Middle frontal gyrus (tissue), 1 donor: ENCODE results near the gene SYNE1.

ENCODE experiments used
- DNase-seq: peaks from one replicate; pipeline ENCODE4 v3.0.0-alpha.2; 2015; ENCODE audit warnings: low spot score; ENCODE audit errors: extremely low spot score

SYNE1 gene

DNA sequence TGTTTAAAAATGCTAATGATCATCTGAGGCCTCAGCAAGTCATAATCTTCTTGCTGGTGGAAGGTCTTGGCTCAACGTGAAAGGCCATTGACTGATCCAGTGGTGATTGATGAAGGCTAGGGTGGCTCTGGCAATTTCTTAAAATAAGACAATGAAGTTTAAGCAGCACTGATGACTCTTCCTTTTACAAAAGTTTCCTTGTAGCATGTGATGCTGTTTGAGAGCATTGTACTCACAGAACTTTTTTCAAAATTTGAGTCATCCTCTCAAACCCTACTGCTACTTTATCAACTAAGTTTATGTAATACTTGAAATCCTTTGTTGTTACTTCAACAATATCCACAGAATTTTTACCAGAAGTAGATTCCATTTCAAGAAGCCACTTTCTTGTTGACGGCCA is 447.4 kb downstream of the SYNE1 start:
- DNase-seq: no peak

- DNase-seq: no peak
These were observed 449.2 kb downstream of the SYNE1 start for GRCh38 chr6:152188011-152188410.

- DNase-seq: no peak
These were observed 450.3 kb downstream of the SYNE1 start for GRCh38 chr6:152186840-152187239.

DNA sequence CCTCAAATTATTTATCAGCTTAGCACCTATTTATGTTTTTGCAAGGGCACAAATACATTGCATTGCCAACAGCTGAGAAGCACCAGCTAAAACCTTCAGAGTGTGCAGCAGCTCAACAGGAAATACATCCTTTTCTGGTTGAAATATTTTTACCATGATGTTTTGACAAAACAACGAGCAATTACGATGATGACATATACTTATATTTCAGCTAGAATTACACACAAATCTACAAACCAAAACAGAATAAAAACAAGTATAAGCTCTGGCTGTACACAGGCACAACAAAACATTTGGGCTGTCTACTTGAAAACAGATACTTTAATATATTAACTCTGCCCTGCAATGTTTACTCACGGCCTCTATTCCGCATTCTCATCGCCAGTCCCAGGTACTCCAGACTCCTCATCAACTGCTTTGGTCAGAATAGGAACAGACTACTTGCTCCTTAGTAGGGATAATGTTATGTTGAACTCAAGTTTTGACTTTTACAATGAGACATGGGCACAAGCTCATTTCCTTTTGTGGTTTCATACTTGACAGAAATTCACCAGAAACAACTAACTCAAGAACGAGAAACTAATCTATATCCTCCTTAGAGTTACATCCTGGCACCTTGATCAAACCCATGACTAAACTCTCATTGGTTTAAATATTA is 452.1 kb downstream of the SYNE1 start:
- no peak for DNase-seq

- no peak for DNase-seq
These were observed 452.6 kb downstream of the SYNE1 start for GRCh38 chr6:152184573-152184916.

- DNase-seq: no peak
These were observed 456.6 kb downstream of the SYNE1 start for GRCh38 chr6:152180601-152181000.

DNA sequence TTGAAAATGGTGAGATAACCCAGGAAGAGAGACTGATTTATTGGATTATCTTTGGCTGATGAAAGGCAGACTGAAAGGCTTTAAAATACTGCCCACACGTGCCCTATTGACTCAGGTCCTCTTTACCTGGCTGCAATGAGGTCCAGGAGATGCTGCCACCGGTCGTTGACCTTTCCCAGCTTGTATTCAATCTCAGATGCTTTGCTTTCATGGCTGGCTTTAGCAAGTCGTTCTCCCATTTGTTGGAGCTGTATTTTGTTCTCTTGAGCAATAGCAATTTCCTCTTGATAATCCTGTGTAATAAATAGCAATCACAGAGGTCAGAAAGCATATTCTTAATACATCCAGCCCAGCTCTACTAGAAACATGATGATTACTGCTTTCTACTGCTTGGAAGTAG is 460.9 kb downstream of the SYNE1 start:
- no peak for DNase-seq

- DNase-seq: no peak
These were observed 463.2 kb downstream of the SYNE1 start for GRCh38 chr6:152173957-152174356.

GRCh38 chr6:152173321-152173720 is 463.8 kb downstream of the SYNE1 start:
- no peak for DNase-seq

- DNase-seq: no peak
These were observed 466.2 kb downstream of the SYNE1 start for GRCh38 chr6:152170702-152171667.

DNA sequence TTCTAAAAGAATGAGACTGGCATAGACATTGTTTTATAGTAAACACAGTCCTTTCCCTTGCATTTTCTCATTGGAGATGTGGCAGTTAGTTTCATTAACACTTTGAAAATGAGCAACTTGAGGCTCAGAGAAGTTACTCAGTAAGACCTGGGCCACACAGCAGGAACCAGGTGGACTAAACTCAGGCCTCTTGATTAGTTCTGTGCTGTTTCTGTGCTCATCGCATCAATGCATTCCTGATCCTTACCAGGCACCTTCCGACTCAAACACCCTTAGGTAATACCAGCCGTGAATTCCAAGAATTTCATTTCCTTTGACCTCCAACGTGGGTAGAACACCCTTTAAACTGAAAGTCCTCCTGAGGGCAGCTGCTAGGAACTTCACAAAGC is 466.9 kb downstream of the SYNE1 start:
- DNase-seq: no peak

DNA sequence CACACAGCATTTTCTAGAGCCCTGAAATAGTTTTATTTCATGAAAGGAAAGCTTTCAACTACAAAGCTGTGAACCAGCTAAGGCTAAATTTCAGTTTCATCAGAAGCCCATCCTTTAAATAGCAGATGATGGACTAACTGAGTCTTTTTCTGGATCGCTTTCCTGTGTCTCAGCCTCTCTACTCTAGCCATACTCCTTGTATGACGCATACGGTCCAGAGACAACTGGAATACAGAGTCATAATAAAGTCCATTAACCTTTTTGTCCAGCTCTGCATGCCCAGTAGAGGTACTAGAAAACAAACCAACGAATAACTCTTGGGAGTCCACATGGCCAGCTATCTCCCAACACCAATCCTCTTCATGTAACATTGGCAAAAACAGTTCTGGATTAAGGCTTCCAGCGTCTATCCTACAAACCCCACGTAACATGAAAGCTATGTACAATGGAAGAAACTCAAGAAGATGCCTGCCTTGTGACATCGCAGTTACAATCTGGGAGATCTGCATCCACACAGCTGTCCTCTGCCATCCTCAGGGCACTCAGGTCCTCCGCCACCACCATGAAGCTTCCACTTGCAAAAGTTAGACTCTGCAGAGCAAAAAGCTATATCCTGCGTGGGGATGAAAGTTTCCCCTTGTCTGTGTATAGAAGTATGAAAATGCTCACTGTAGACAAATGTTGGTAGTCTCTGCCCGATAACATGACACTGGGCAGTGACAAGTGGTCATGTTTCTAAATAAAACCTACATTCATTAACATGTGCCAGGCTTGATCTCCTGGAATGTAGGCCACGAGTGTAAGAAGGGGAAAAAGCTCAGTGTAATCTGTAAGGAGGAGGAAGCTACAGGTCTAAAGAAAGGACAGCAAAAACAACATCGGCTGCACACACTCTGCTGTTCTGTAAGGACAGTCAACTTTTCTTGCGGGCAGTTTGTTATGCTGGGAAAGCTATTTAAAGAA is 469.2 kb downstream of the SYNE1 start:
- no peak for DNase-seq

GRCh38 chr6:152166897-152167296 is 470.3 kb downstream of the SYNE1 start:
- no peak for DNase-seq

DNA sequence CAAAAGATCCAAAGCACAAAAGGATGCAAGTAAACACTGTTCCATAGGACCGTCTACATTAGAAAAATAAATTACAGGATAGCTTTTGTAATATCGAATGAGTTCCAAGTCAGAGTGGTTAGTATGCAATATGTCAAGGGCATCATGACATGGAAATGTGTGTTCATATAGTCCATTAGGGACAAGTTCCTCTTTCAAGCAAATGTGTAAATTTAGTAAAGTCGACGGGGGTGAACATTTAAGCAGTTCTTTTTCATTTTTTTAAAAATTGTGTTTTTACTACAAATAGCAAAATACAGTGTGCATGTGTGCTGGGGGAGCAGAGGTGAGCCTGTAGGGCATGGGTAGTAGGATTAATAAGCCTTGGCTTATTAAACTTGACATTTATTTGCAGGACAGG is 470.7 kb downstream of the SYNE1 start:
- no peak for DNase-seq

DNA sequence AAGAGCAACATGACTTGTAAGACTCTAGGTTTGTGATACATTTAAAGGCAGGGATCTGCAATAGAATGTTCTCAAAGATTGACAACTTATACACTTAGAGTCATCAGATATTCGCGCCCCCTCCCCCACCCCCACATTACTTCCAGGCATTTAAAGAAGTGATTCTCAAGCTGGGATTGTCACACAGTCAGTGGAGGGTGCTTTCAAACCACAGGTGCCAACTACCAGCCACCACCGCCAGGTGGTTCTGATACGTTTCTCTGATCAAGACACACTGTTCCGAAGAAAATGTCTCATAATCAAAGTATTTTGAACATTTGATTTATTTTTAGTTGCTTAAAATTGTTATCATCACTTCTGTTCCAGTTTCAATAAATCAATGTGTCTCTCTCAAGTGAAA is 472.2 kb downstream of the SYNE1 start:
- no peak for DNase-seq

- no peak for DNase-seq
These were observed 475.7 kb downstream of the SYNE1 start for GRCh38 chr6:152161501-152161900.

- DNase-seq: no peak
These were observed 476.8 kb downstream of the SYNE1 start for GRCh38 chr6:152160346-152160745.

- DNase-seq: no peak
These were observed 481.4 kb downstream of the SYNE1 start for GRCh38 chr6:152155792-152156191.

DNA sequence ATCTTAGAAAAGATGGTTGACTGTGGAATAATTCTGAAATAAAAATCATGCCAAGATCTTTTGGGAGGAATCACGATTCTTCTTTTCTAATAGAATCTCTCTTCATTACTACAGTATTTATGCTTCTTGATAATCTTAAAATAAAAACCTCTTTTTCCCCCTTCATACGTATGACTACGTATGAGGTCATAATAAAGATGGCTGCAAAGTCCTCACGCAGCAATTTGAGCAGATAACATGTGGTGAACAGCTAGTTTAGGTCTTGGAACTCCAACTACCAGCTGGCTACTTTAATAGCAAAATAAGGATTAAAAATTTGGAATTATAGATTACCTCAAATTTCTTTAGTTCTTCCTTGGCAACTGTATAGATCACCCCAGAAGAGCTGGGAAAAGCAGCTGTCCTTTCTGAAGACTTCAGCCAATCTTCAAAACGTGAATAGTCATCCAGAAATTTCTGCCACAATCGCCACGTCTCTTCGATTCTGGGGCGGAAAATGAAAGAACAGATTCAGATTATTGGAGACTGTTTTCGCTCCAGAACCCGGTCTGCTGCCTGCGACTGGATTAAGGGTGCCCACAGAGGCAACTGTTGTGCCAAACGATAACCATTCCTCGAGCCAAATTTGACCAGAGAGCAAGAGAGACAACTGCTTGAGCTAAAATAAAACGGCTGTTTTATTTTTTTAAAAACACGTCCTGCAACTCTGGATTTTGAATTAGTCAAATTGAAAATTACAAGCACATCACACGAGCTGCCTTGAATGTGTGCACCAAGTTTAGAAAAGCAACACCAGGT is 482.4 kb downstream of the SYNE1 start:
- no peak for DNase-seq

- DNase-seq: no peak
These were observed 485.2 kb downstream of the SYNE1 start for GRCh38 chr6:152151920-152152319.

GRCh38 chr6:152150196-152150595 is 487.0 kb downstream of the SYNE1 start:
- DNase-seq: no peak
